MM.1S (cell line): ENCODE results near the gene MEGF6.
A peak's percentile ranks its signal among the peaks of the same experiment; 100 is the strongest.

Source experiments
- DNase-seq: peaks from one replicate; pipeline ENCODE4 v3.0.0-alpha.2; 2015
- H2AFZ ChIP-seq: fragments of 300-600 bp; sonication (generic); 2 replicates; pipeline ENCODE4 v1.6.0; 2016; ENCODE audit warnings: antibody characterized with exemption, low read length
- H3F3A ChIP-seq: fragments of 300-600 bp; sonication (generic); 2 replicates; pipeline ENCODE4 v1.6.1; 2016; ENCODE audit warnings: mild to moderate bottlenecking, antibody characterized with exemption, low read length, moderate library complexity, mixed read lengths; ENCODE audit not compliant: insufficient read depth
- H3K27ac ChIP-seq: fragments of 300-600 bp; sonication (generic); 2 replicates; pipeline ENCODE4 v1.5.1; 2016; ENCODE audit warnings: mild to moderate bottlenecking, low read length
- H3K27me3 ChIP-seq: fragments of 300-600 bp; sonication (generic); replicated peaks from 2 replicates; pipeline ENCODE4 v1.6.0; 2016; ENCODE audit warnings: low read length; ENCODE audit not compliant: insufficient read depth
- H3K36me3 ChIP-seq: fragments of 300-600 bp; sonication (generic); replicated peaks from 2 replicates; pipeline ENCODE4 v1.6.1; 2016; ENCODE audit warnings: mild to moderate bottlenecking, low read length, mixed read lengths; ENCODE audit not compliant: insufficient read depth
- H3K4me1 ChIP-seq: fragments of 300-600 bp; sonication (generic); 2 replicates; pipeline ENCODE4 v1.6.1; 2016; ENCODE audit warnings: low read length, mixed read lengths
- H3K4me2 ChIP-seq: fragments of 300-600 bp; sonication (generic); 2 replicates; pipeline ENCODE4 v1.6.0; 2016; ENCODE audit warnings: low read depth, low read length
- H3K4me3 ChIP-seq: fragments of 300-600 bp; sonication (generic); 2 replicates; pipeline ENCODE4 v1.5.1; 2016; ENCODE audit warnings: low read length, mixed read lengths
- H3K79me2 ChIP-seq: fragments of 300-600 bp; sonication (generic); 2 replicates; pipeline ENCODE4 v1.6.1; 2016; ENCODE audit warnings: mixed run types, low read length, mixed read lengths
- H3K9ac ChIP-seq: fragments of 300-600 bp; sonication (generic); 2 replicates; pipeline ENCODE4 v1.6.1; 2016; ENCODE audit warnings: low read length, mixed read lengths
- H3K9me2 ChIP-seq: fragments of 300-600 bp; sonication (generic); replicated peaks from 2 replicates; pipeline ENCODE4 v1.6.1; 2016; ENCODE audit warnings: mild to moderate bottlenecking, low read length, mixed read lengths; ENCODE audit not compliant: insufficient read depth
- H3K9me3 ChIP-seq: fragments of 300-600 bp; sonication (generic); replicated peaks from 2 replicates; pipeline ENCODE4 v1.6.1; 2016; ENCODE audit warnings: mild to moderate bottlenecking, low read length, mixed read lengths; ENCODE audit not compliant: insufficient read depth
- H4K20me1 ChIP-seq: fragments of 300-600 bp; sonication (generic); 2 replicates; pipeline ENCODE4 v1.6.1; 2016; ENCODE audit warnings: mild to moderate bottlenecking, low read length, moderate library complexity, mixed read lengths; ENCODE audit not compliant: insufficient read depth
- CTCF ChIP-seq: fragments of 300-600 bp; sonication (generic); IDR thresholded peaks from 2 replicates; pipeline ENCODE4 v1.5.1; 2016; ENCODE audit warnings: antibody characterized with exemption, low read length, mixed read lengths
- EZH2 ChIP-seq: fragments of 300-600 bp; sonication (generic); optimal IDR thresholded peaks from 2 replicates; pipeline ENCODE3; 2017; ENCODE audit warnings: low read depth, mild to moderate bottlenecking, antibody characterized with exemption, low read length, mixed read lengths
- EZH2phosphoT487 ChIP-seq: fragments of 300-600 bp; sonication (generic); IDR thresholded peaks from 2 replicates; pipeline ENCODE4 v1.6.1; 2018; ENCODE audit warnings: antibody characterized with exemption, low read length

The MEGF6 gene

DNA sequence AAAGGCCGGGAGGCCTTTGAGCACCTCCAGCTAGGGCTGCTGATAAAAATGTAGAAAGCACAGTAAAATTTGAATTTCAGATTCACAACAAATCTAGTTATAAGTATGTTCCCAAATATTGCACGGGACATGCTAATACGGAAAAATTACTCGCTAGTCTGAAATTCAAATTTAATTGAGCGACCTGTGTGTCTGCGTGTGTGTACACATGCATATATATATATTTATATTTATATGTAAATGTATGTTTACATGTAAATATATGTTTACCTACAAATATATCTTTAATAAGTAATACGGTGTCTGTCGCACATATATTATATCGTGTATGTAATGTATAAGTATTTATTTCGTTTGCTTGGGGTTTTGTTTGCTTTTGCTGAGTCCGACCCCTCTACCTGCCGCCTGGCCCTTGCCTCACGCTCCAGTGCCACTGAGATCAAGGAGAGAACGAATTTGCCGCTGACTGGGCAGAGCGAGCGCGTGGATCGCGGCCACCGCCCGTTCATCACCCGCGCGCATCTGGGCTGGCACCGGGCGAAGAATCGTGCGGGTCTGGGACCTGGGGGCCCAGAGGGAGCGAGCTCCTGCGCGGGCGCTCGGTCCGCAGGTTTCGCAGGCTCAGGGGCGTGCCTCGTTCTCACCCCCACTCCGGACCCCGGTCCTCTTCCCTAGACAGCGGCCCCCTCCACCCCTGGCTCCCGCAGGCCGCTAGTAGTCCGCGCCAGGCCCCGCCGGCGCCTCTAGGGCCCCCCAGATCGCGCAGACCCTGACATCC lies 39.1 kb upstream of the MEGF6 start:
- no peak overlapping the region for H3K27ac ChIP-seq

GRCh38 chr1:3649342-3650247 lies 38.3 kb upstream of the MEGF6 start, which contains the start of gene WRAP73:
Gene WRAP73, minus strand, starts transcription at chr1:3650103. Its CDS starts 104 bp downstream, at chr1:3649999.
- Histone ChIP-seq H3K36me3 (no peaks in the 10 kb centered on the region), H3K9me3 (no peaks in the 10 kb centered on the region), H3K4me1 (peaks cover 15% of the 10 kb centered on the region), H3K9ac (peak within 1 kb of the TSS; percentile 84), H3F3A (no peaks in the 10 kb centered on the region; the same call in 1 of the 2 replicates), H3K9me2 (no peaks in the 10 kb centered on the region), H3K4me3 (peak within 1 kb of the TSS; percentile 99), H3K27me3 (no peaks in the 10 kb centered on the region), H3K27ac (no peak within 1 kb of the TSS), H4K20me1 (no peaks in the 10 kb centered on the region), H2AFZ (peak within 1 kb of the TSS; percentile 96), H3K4me2 (peak within 1 kb of the TSS; percentile 91), H3K79me2 (peaks cover 41% of the 10 kb centered on the region)
- no peak for TF ChIP-seq EZH2
- TF ChIP-seq EZH2phosphoT487: no peak
- TF ChIP-seq CTCF: peak; percentile 33
- DNase-seq: peak; percentile 97

More for the DNA sequence above, 39.1 kb upstream of the MEGF6 start:
- H2AFZ ChIP-seq: no peak overlapping the region
- H3K4me1 ChIP-seq: peaks cover 15% of the 10 kb centered on the region
- no peaks in the 10 kb centered on the region for H3K9me3 ChIP-seq
- no peaks in the 10 kb centered on the region for H3K9me2 ChIP-seq
- H3K36me3 ChIP-seq: no peaks in the 10 kb centered on the region
- no peaks in the 10 kb centered on the region; the same call in 1 of the 2 replicates for H4K20me1 ChIP-seq
- no peak overlapping the region for H3K9ac ChIP-seq
- peaks cover 41% of the 10 kb centered on the region for H3K79me2 ChIP-seq
- no peaks in the 10 kb centered on the region; the same call in 1 of the 2 replicates for H3F3A ChIP-seq
- TF ChIP-seq EZH2: no peak
- TF ChIP-seq EZH2phosphoT487: no peak
- no peak for TF ChIP-seq CTCF
- no peak for DNase-seq
- no peak overlapping the region; the same call in 1 of the 2 replicates for H3K4me2 ChIP-seq
- H3K4me3 ChIP-seq: no peak overlapping the region
- no peaks in the 10 kb centered on the region for H3K27me3 ChIP-seq

DNA sequence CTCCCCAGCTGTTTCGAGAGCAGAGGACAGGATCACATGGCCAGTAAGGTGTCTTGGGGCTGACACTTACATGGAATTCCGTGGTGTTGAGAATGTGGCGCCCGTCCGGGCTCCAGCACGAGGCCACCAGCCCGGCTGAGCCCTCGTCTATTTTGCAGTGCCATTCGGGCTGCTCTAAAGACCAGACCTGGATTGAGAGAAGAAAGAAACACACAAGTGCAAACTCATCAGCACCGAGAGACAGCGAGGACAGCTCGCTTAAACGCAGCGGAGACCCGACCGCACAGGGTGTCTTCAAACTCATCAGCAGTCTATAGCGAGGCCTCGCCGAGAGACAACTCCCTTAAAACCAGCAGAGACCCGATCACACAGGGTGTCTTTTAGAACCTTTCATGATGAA lies 35.3 kb upstream of the MEGF6 start:
- H3K4me1 ChIP-seq: peaks cover 15% of the 10 kb centered on the region; the same call in 1 of the 2 replicates
- no peaks in the 10 kb centered on the region for H3K9me3 ChIP-seq
- H3K9me2 ChIP-seq: no peaks in the 10 kb centered on the region
- no peak for TF ChIP-seq EZH2
- TF ChIP-seq CTCF: no peak
- no peak for TF ChIP-seq EZH2phosphoT487
- no peaks in the 10 kb centered on the region for H4K20me1 ChIP-seq
- no peaks in the 10 kb centered on the region; the same call in 1 of the 2 replicates for H3F3A ChIP-seq
- H2AFZ ChIP-seq: no peak overlapping the region
- no peak overlapping the region for H3K9ac ChIP-seq
- no peak overlapping the region for H3K4me3 ChIP-seq
- no peak for DNase-seq
- H3K27ac ChIP-seq: no peak overlapping the region
- H3K4me2 ChIP-seq: no peak overlapping the region
- no peaks in the 10 kb centered on the region for H3K36me3 ChIP-seq
- no peaks in the 10 kb centered on the region for H3K27me3 ChIP-seq
- H3K79me2 ChIP-seq: peaks cover 21% of the 10 kb centered on the region
